Testis (tissue), 2 donors: Measurements from ENCODE around the gene GAS2L2.

Experiments used
- CTCF ChIP-seq, 3 experiments: fragments of 450-650 bp in 2 of 3; fragments of 200-600 bp in 1 of 3; sonication (generic) in 1 of 3; IDR thresholded peaks; one replicate each; pipeline ENCODE4 v1.5.1; 2016 to 2019; ENCODE audit warnings: antibody characterized with exemption in 3 of 3, mild to moderate bottlenecking in 2 of 3, moderate library complexity in 1 of 3
- POLR2A ChIP-seq: fragments of 450-650 bp; IDR thresholded peaks from one replicate; pipeline ENCODE4 v1.6.1; 2017; ENCODE audit warnings: antibody characterized with exemption, mild to moderate bottlenecking, moderate library complexity

DNA sequence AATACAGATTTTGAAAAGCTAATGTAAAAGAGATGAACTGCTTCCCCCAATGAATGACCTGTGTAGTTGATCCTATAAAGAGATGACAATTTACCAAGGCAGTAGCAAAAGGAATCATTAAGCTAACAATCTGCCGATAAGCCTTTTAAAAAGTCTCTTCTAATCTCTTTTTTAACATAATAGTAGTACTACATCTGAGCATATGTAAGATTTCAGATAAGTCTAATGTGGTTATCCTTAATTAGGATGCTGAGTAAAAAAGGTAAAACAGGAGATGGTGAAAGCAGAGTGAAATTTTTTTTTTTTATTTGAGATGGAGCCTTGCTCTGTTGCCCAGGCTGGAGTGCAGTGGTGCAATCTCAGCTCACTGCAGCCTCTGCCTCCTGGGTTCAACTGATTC lies 47.8 kb downstream of the GAS2L2 start:
- TF ChIP-seq CTCF (IDR thresholded peaks at IDR 0.05) (no peak), POLR2A (no peak)
